Measurements from ENCODE around the gene MRPL34. TPM values are rescaled to one million over a fixed set of nuclear protein-coding genes. Genes with fewer than 3 reads are reported as not detected.

The MRPL34 gene
- total RNA-seq, 1 donor, result 34.3 TPM

DNA sequence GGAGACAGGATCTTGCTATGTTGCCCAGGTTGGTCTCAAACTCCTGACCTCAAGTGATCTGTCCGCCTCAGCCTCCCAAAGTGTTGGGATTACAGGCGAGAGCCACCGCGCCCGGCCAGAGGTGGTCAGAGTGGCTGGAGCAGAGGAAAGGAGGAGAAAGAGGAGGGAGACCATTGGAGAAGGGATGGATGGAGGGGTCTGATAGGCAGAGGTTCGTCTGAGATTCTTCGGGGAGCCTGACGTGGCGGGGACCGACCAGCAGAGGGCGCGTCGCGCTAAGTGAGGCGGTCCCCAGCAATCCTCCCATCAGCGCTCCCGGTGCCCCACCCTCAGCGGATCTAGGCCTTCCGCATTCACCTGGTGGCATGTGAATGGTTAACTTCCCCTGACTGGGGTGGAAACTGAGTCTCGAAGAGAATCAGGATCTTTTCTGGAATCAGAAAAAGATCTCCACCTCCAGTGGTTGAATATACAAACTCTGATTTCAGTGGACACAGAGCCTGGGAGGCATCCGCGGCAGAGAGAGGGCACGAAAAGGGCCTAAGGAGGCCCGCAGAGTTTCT, 40.5 kb downstream of the MRPL34 start:
- peak; percentile 96 for TF ChIP-seq CTCF (IDR thresholded peaks at IDR 0.05; ENCODE audit: insufficient read depth, low read length)
- no peak overlapping the region for H3K4me3 ChIP-seq (ENCODE audit: low read depth, low read length)
- DNase-seq (ENCODE audit: low read depth), result peak; percentile 64

DNA sequence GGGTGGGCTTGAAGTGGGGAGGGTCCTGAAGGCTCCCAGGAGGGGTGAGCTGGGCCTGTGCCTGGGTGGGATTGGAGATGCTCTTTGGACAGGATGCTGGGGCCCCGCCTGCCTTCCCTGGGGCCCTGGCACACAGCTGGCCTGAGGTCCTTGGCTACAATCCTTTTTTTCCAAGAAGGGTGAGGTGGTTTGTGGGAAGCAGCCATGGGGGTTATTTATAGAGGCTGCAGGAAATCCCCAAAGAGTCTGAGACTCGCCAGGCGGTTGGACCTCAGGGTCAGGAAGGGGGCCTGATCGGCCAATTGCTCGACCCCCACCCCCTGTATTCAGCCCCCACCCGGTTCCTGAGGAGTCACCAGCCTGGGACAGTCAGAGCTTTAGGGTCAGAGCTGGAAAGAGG, 41.7 kb downstream of the MRPL34 start:
- no peak overlapping the region for H3K4me3 ChIP-seq (ENCODE audit: low read depth, low read length)
- no peak for TF ChIP-seq CTCF (IDR thresholded peaks at IDR 0.05; ENCODE audit: insufficient read depth, low read length)
- DNase-seq (ENCODE audit: low read depth), result peak; percentile 66

DNA sequence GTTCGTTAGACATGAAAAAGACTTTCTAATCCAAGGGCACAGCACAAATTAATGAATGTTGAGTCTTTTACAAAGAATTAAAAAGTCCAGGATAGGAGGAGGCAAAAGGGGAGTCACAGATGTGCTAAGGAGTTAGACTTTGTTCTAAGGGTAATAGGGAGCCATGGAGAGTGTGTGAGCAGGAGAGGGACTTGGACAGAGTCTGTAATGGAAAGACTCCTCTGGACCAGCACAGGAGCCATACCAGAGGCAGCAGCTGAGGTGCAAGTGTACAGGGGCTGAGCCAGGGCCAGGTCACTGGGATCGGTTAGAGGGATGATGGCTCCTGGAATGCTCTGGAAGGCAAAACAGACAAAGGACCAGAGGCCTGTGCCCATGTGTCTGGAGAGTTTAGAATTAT, 42.2 kb downstream of the MRPL34 start:
- no peak for TF ChIP-seq CTCF (IDR thresholded peaks at IDR 0.05; ENCODE audit: insufficient read depth, low read length)
- H3K4me3 ChIP-seq (ENCODE audit: low read depth, low read length), result no peak overlapping the region
- no peak for DNase-seq (ENCODE audit: low read depth)

- peak; percentile 69 for DNase-seq (ENCODE audit: low read depth)
- no peak for TF ChIP-seq CTCF (IDR thresholded peaks at IDR 0.05; ENCODE audit: insufficient read depth, low read length)
- no peak overlapping the region for H3K4me3 ChIP-seq (ENCODE audit: low read depth, low read length)
Observed at GRCh38 chr19:17348700-17349099, 43.0 kb downstream of the MRPL34 start.

- DNase-seq (ENCODE audit: low read depth), result no peak
- no peak for TF ChIP-seq CTCF (IDR thresholded peaks at IDR 0.05; ENCODE audit: insufficient read depth, low read length)
- H3K4me3 ChIP-seq (ENCODE audit: low read depth, low read length), result no peak overlapping the region
Observed at GRCh38 chr19:17351815-17352435, 46.3 kb downstream of the MRPL34 start.

- no peak overlapping the region for H3K4me3 ChIP-seq (ENCODE audit: low read depth, low read length)
- TF ChIP-seq CTCF (IDR thresholded peaks at IDR 0.05; ENCODE audit: insufficient read depth, low read length), result no peak
- DNase-seq (ENCODE audit: low read depth), result no peak
Observed at GRCh38 chr19:17352608-17353280, 47.1 kb downstream of the MRPL34 start.

Measured in fibroblast of the aortic adventitia (primary cell).